Activated CD4-positive, alpha-beta memory T cell treated with anti-CD3 and anti-CD28 coated beads, Interleukin-2, amount 10 ng/mL, durations not matched to agents 7 days and 5 days (primary cell): ENCODE data around the gene TNFSF12. TPM values are rescaled to one million over a fixed set of nuclear protein-coding genes. Genes with fewer than 3 reads are reported as not detected.
"Not testable (repeated sequence)": the region's sequence is repeated elsewhere in the genome, so short reads cannot be mapped to it uniquely, and the experiment has no call there.

Source experiments
- CTCF ChIA-PET: fragments of 350-600 bp; sonication (Branson Sonifier 250); formaldehyde crosslinking; loops from one replicate; lab custom pipeline; 2021; ENCODE audit warnings: antibody characterized with exemption, inconsistent platforms; lab: Charles Lee
- POLR2A ChIA-PET: fragments of 350-600 bp; sonication (Branson Sonifier 250); formaldehyde crosslinking; loops from one replicate; lab custom pipeline; 2021; ENCODE audit warnings: antibody characterized with exemption; lab: Charles Lee
- DNase-seq: peaks from one replicate; pipeline ENCODE4 v3.0.0-alpha.2; 2020
- H3K27ac Mint-ChIP-seq: one replicate; pipeline ENCODE4 v1.8.0; 2021; ENCODE audit warnings: mild to moderate bottlenecking, mixed read lengths
- H3K27me3 Mint-ChIP-seq: one replicate; pipeline ENCODE4 v1.8.0; 2021; ENCODE audit warnings: mixed read lengths
- H3K36me3 Mint-ChIP-seq: one replicate; pipeline ENCODE4 v1.8.0; 2021; ENCODE audit warnings: low read depth, mixed read lengths
- H3K4me1 Mint-ChIP-seq: one replicate; pipeline ENCODE4 v1.8.0; 2021; ENCODE audit warnings: mixed read lengths
- H3K4me3 Mint-ChIP-seq: one replicate; pipeline ENCODE4 v1.8.0; 2021; ENCODE audit warnings: mild to moderate bottlenecking, mixed read lengths
- H3K9me3 Mint-ChIP-seq: one replicate; pipeline ENCODE4 v1.8.0; 2021; ENCODE audit warnings: mixed read lengths
- total RNA-seq, 2 experiments: library from RNA; stranded (reverse); gene quantifications; one replicate each; pipeline ENCODE4 v1.2.3, GENCODE V29; 2021

TNFSF12 gene
- total RNA-seq, 2 experiments from 2014 or later = 79.8 to 86.7 TPM

GRCh38 chr17:7592422-7593021, 43.7 kb downstream of the TNFSF12 start:
- Mint-ChIP-seq H3K4me1 (peaks cover 2% of the 10 kb centered on the region), H3K27me3 (no peaks in the 10 kb centered on the region), H3K27ac (no peak overlapping the region), H3K36me3 (peaks cover 66% of the 10 kb centered on the region), H3K4me3 (no peak overlapping the region), H3K9me3 (no peaks in the 10 kb centered on the region)
- ChIA-PET CTCF (interaction anchor here (0.6 kb wide), 1 partner anchor 23 kb away, joined by 3 read pairs; no protein-coding TSS in a partner anchor), POLR2A (interaction anchor here (1.1 to 3.1 kb wide), 3 partner anchors 8 to 95 kb away, joined by 3 to 21 read pairs (median 4); partner anchors contain the start of genes CD68, MPDU1 and TP53)
- DNase-seq = no peak

DNA sequence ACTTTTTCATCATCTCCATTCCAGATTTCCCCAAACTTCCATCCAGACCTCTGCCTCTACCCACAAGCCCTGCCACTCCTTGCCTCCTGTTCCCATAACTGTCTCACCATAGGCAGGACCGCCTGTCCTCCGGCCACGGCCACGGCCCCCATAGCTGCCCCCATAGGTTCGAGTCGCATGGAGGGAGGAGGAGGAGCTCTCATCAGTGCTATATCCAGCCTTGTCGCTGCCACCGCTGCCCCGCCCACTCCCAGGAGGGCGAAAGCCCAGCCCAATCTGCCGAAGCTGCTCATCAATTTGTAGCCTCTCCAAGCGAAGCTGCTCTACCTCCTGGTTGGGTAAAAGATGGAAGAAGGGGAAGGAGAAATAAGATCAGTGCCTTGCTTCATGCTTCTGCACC, 44.4 kb downstream of the TNFSF12 start:
- Mint-ChIP-seq H3K27me3 (no peaks in the 10 kb centered on the region), H3K36me3 (peaks cover 60% of the 10 kb centered on the region), H3K9me3 (no peaks in the 10 kb centered on the region), H3K27ac (no peak overlapping the region), H3K4me3 (no peak overlapping the region), H3K4me1 (peaks cover 2% of the 10 kb centered on the region)
- ChIA-PET POLR2A (interaction anchor here (1.1 to 3.1 kb wide), 2 partner anchors 9 to 94 kb away, joined by 4 to 21 read pairs; partner anchors contain the start of genes MPDU1 and TP53), CTCF (no interaction called here)
- DNase-seq = no peak

GRCh38 chr17:7597561-7597960, 48.7 kb downstream of the TNFSF12 start:
- POLR2A ChIA-PET = not testable (repeated sequence)

GRCh38 chr17:7606280-7606679, 57.4 kb downstream of the TNFSF12 start:
- Mint-ChIP-seq H3K4me3 (no peak overlapping the region), H3K27ac (no peak overlapping the region), H3K4me1 (peaks cover 5% of the 10 kb centered on the region), H3K9me3 (no peaks in the 10 kb centered on the region), H3K36me3 (peaks cover 38% of the 10 kb centered on the region), H3K27me3 (no peaks in the 10 kb centered on the region)
- ChIA-PET POLR2A (interaction anchor here (1.0 kb wide), 1 partner anchor 78 kb away, joined by 3 read pairs; no protein-coding TSS in a partner anchor), CTCF (no interaction called here)
- no peak for DNase-seq

More at GRCh38 chr17:7597561-7597960, 48.7 kb downstream of the TNFSF12 start:
- H3K4me1 Mint-ChIP-seq, H3K4me3 Mint-ChIP-seq, H3K27me3 Mint-ChIP-seq, CTCF ChIA-PET, H3K27ac Mint-ChIP-seq, DNase-seq, H3K9me3 Mint-ChIP-seq: not testable (repeated sequence)
- peaks cover 63% of the 10 kb centered on the region for H3K36me3 Mint-ChIP-seq

Other genes with a start within 250 kb of the TNFSF12 start
- gene EIF5A, start 241.4 kb upstream of the TNFSF12 start, total RNA-seq = 100 to 1,000 TPM; 419 to 420 TPM
- gene GPS2, start 233.7 kb upstream of the TNFSF12 start, total RNA-seq = 10 to 100 TPM; 69.8 to 74.7 TPM
- gene NEURL4, start 219.7 kb upstream of the TNFSF12 start, total RNA-seq = 10 to 100 TPM; 28.4 to 31.2 TPM
- 100 to 1,000 TPM; 682 to 709 TPM for gene ACAP1, start 212.5 kb upstream of the TNFSF12 start, total RNA-seq
- gene KCTD11, start 196.9 kb upstream of the TNFSF12 start, total RNA-seq = 1 to 10 TPM; 5.8 to 5.9 TPM
- gene TMEM95, start 193.9 kb upstream of the TNFSF12 start, total RNA-seq = not detected
- gene TNK1, start 168.0 kb upstream of the TNFSF12 start, total RNA-seq = under 1 TPM; 0.25 to 0.86 TPM
- 100 to 1,000 TPM; 149 to 156 TPM for gene PLSCR3, start 154.5 kb upstream of the TNFSF12 start, total RNA-seq
- gene TMEM256, start 145.0 kb upstream of the TNFSF12 start, total RNA-seq = 10 to 100 TPM; 73.2 to 77.0 TPM
- gene NLGN2, start 141.2 kb upstream of the TNFSF12 start, total RNA-seq = 1 to 10 TPM; 3.2 to 3.7 TPM
- gene SPEM1, start 128.7 kb upstream of the TNFSF12 start, total RNA-seq = not detected
- not detected for gene SPEM2, start 123.4 kb upstream of the TNFSF12 start, total RNA-seq
- not detected for gene SPEM3, start 120.2 kb upstream of the TNFSF12 start, total RNA-seq
- gene TMEM102, start 113.6 kb upstream of the TNFSF12 start, total RNA-seq = 10 to 100 TPM; 18.0 TPM
- gene FGF11, start 109.5 kb upstream of the TNFSF12 start, total RNA-seq = 10 to 100 TPM in 1 of 2 experiments, 1 to 10 TPM in 1; 8.9 to 10.8 TPM
- 10 to 100 TPM; 13.0 to 14.6 TPM for gene CHRNB1, start 104.0 kb upstream of the TNFSF12 start, total RNA-seq
- gene ZBTB4, start 69.4 kb upstream of the TNFSF12 start, total RNA-seq = 10 to 100 TPM; 27.4 to 27.9 TPM
- gene SLC35G6, start 67.6 kb upstream of the TNFSF12 start, total RNA-seq = not detected
- 100 to 1,000 TPM; 169 to 172 TPM for gene POLR2A, start 64.7 kb upstream of the TNFSF12 start, total RNA-seq
- 1 to 10 TPM; 1.8 to 2.0 TPM for gene TNFSF13, start 9.7 kb downstream of the TNFSF12 start, total RNA-seq
- gene SENP3, start 12.9 kb downstream of the TNFSF12 start, total RNA-seq = 10 to 100 TPM; 37.6 to 39.9 TPM
- 10 to 100 TPM; 34.5 to 36.0 TPM for gene CD68, start 30.6 kb downstream of the TNFSF12 start, total RNA-seq
- gene MPDU1, start 34.8 kb downstream of the TNFSF12 start, total RNA-seq = 10 to 100 TPM; 54.1 to 58.6 TPM
- under 1 TPM; 0.30 to 0.40 TPM for gene SOX15, start 41.0 kb downstream of the TNFSF12 start, total RNA-seq
- gene FXR2, start 65.8 kb downstream of the TNFSF12 start, total RNA-seq = 10 to 100 TPM; 30.4 to 31.2 TPM
- gene SAT2, start 78.8 kb downstream of the TNFSF12 start, total RNA-seq = 10 to 100 TPM; 36.2 to 37.9 TPM
- gene SHBG, start 81.1 kb downstream of the TNFSF12 start, total RNA-seq = not detected
- under 1 TPM; 0.25 to 0.50 TPM for gene ATP1B2, start 101.9 kb downstream of the TNFSF12 start, total RNA-seq
- gene TP53, start 138.4 kb downstream of the TNFSF12 start, total RNA-seq = 100 to 1,000 TPM; 123 TPM
- 10 to 100 TPM; 18.6 to 18.8 TPM for gene WRAP53, start 139.4 kb downstream of the TNFSF12 start, total RNA-seq
- not detected for gene EFNB3, start 156.1 kb downstream of the TNFSF12 start, total RNA-seq
- gene DNAH2, start 168.7 kb downstream of the TNFSF12 start, total RNA-seq = not detected